WTC11 (cell line): Measurements from ENCODE around the gene GJA1. TPM values are rescaled to one million over a fixed set of nuclear protein-coding genes. Genes with fewer than 3 reads are reported as not detected.
"Not testable (repeated sequence)": the region's sequence is repeated elsewhere in the genome, so short reads cannot be mapped to it uniquely, and the experiment has no call there.

Experiments used
- ATAC-seq: fragments of 200-7000 bp; cut with Tn5 transposase; 2 replicates; pipeline ENCODE4 v1.10.0; 2021; ENCODE audit warnings: mild to moderate bottlenecking, moderate library complexity
- Bru-seq: library from RNA; stranded (reverse); fragments of 400-500 nt; gene quantifications from one replicate; lab custom pipeline; 2021; lab: Mats Ljungman, UMichigan
- CTCF ChIA-PET: fragments of 300-600 bp; sonication (Branson Sonifier 250); formaldehyde crosslinking; loops from one replicate; lab custom pipeline; 2021; ENCODE audit warnings: antibody characterized with exemption; lab: Charles Lee
- POLR2A ChIA-PET: fragments of 350-600 bp; sonication (Branson Sonifier 250); formaldehyde crosslinking; loops from one replicate; lab custom pipeline; 2021; ENCODE audit warnings: antibody characterized with exemption; lab: Charles Lee
- DNase-seq: peaks from one replicate; pipeline ENCODE4 v3.0.0; 2021; ENCODE audit warnings: low spot score
- H3K27ac Mint-ChIP-seq: 2 replicates; pipeline ENCODE4 v1.8.0; 2021; ENCODE audit warnings: mixed read lengths
- H3K27me3 Mint-ChIP-seq: 2 replicates; pipeline ENCODE4 v1.8.0; 2021; ENCODE audit warnings: low read depth, mild to moderate bottlenecking, moderate library complexity, mixed read lengths
- H3K36me3 Mint-ChIP-seq: 2 replicates; pipeline ENCODE4 v1.8.0; 2021; ENCODE audit warnings: mixed read lengths
- H3K4me1 Mint-ChIP-seq: 2 replicates; pipeline ENCODE4 v1.8.0; 2022; ENCODE audit warnings: mixed read lengths
- H3K4me3 Mint-ChIP-seq: 2 replicates; pipeline ENCODE4 v1.8.0; 2021; ENCODE audit warnings: mild to moderate bottlenecking, moderate library complexity, mixed read lengths
- H3K9me3 Mint-ChIP-seq: 2 replicates; pipeline ENCODE4 v1.8.0; 2021; ENCODE audit warnings: mixed read lengths
- AFF4 ChIP-seq: sonication (generic); formaldehyde crosslinking; IDR thresholded peaks from 2 replicates; pipeline ENCODE4 v1.8.1; 2023; ENCODE audit warnings: mild to moderate bottlenecking, missing genetic modification reagents, borderline replicate concordance
- E2F5 ChIP-seq: sonication (generic); formaldehyde crosslinking; IDR thresholded peaks from 2 replicates; pipeline ENCODE4 v1.8.1; 2022; ENCODE audit warnings: mild to moderate bottlenecking, moderate library complexity, missing genetic modification reagents
- ETV6 ChIP-seq: sonication (generic); formaldehyde crosslinking; IDR thresholded peaks from 2 replicates; pipeline ENCODE4 v1.8.1; 2022; ENCODE audit warnings: mild to moderate bottlenecking, missing genetic modification reagents
- HMGXB4 ChIP-seq: sonication (generic); formaldehyde crosslinking; IDR thresholded peaks from 2 replicates; pipeline ENCODE4 v1.8.1; 2023; ENCODE audit warnings: mild to moderate bottlenecking, moderate library complexity, missing genetic modification reagents
- IRF1 ChIP-seq: sonication (generic); formaldehyde crosslinking; IDR thresholded peaks from 2 replicates; pipeline ENCODE4 v1.8.0; 2023; ENCODE audit warnings: missing genetic modification reagents
- MAX ChIP-seq: sonication (generic); formaldehyde crosslinking; IDR thresholded peaks from 2 replicates; pipeline ENCODE4 v1.8.0; 2022; ENCODE audit warnings: mild to moderate bottlenecking, missing genetic modification reagents
- MLX ChIP-seq: sonication (generic); formaldehyde crosslinking; IDR thresholded peaks from 2 replicates; pipeline ENCODE4 v1.8.1; 2023; ENCODE audit warnings: mild to moderate bottlenecking, missing genetic modification reagents, moderate library complexity
- NFE2L1 ChIP-seq: sonication (generic); formaldehyde crosslinking; IDR thresholded peaks from 2 replicates; pipeline ENCODE4 v1.8.1; 2023; ENCODE audit warnings: missing genetic modification reagents
- NR2C2 ChIP-seq: sonication (generic); formaldehyde crosslinking; IDR thresholded peaks from 2 replicates; pipeline ENCODE4 v1.8.0; 2022; ENCODE audit warnings: mild to moderate bottlenecking, missing genetic modification reagents
- TCF7 ChIP-seq: sonication (generic); formaldehyde crosslinking; IDR thresholded peaks from 2 replicates; pipeline ENCODE4 v1.8.0; 2022; ENCODE audit warnings: mild to moderate bottlenecking, low read depth, missing genetic modification reagents, moderate library complexity
- ZBTB21 ChIP-seq: sonication (generic); formaldehyde crosslinking; IDR thresholded peaks from 2 replicates; pipeline ENCODE4 v1.8.1; 2023; ENCODE audit warnings: mild to moderate bottlenecking, missing genetic modification reagents, borderline replicate concordance
- ZNF121 ChIP-seq: sonication (generic); formaldehyde crosslinking; IDR thresholded peaks from 2 replicates; pipeline ENCODE4 v1.8.0; 2023; ENCODE audit warnings: missing genetic modification reagents
- ZNF396 ChIP-seq: fragments of 250-450 bp; sonication (Bioruptor Pico); IDR thresholded peaks from 2 replicates; pipeline ENCODE4 v1.8.0; 2021; ENCODE audit warnings: mild to moderate bottlenecking, moderate library complexity, borderline replicate concordance
- ZNF416 ChIP-seq: fragments of 250-450 bp; sonication (Bioruptor Pico); IDR thresholded peaks from 2 replicates; pipeline ENCODE4 v1.9.0; 2021; ENCODE audit warnings: mild to moderate bottlenecking, inconsistent platforms
- ZNF532 ChIP-seq: fragments of 250-450 bp; sonication (Bioruptor Pico); IDR thresholded peaks from 2 replicates; pipeline ENCODE4 v1.9.0; 2021; ENCODE audit warnings: mild to moderate bottlenecking, borderline replicate concordance
- ZNF671 ChIP-seq: fragments of 250-450 bp; sonication (Bioruptor Pico); IDR thresholded peaks from 2 replicates; pipeline ENCODE4 v1.8.0; 2021; ENCODE audit warnings: mild to moderate bottlenecking
- long read RNA-seq, 3 experiments: library from RNA in 1 of 3; library from capped mRNA in 1 of 3; library from polyadenylated mRNA in 1 of 3; unstranded in 2 of 3; stranded (forward) in 1 of 3; transcript quantifications; one replicate each; pipeline ENCODE4 v2.0.0, GENCODE V29; 2021
- total RNA-seq: library from RNA; stranded (reverse); gene quantifications from 3 replicates; pipeline ENCODE4 v1.2.3, GENCODE V29; 2021

The GJA1 gene
- total RNA-seq, result 546 to 700 TPM (median 682 TPM) in 3 replicates
- Bru-seq, nascent RNA, result percentile 100 among the genes with signal in this experiment
- long read RNA-seq, experiment 1, transcript GJA1-203 (2 exons, 2,950 nt), result minor isoform, 5 of 1,114 reads
- long read RNA-seq, experiment 1, transcript GJA1-204 (2 exons, 3,152 nt), result major isoform, 772 of 1,114 reads
- long read RNA-seq, experiment 1, partial matches to known transcripts, result 327 of 1,114 reads
- long read RNA-seq, experiment 1, other reads (novel, unspliced or antisense), result 10 of 1,114 reads
- long read RNA-seq, experiment 2, transcript GJA1-204 (2 exons, 3,152 nt), result major isoform, 428 of 1,014 reads
- long read RNA-seq, experiment 2, partial matches to known transcripts, result 580 of 1,014 reads
- long read RNA-seq, experiment 2, other reads (novel, unspliced or antisense), result 6 of 1,014 reads
- long read RNA-seq, experiment 3, transcript GJA1-204 (2 exons, 3,152 nt), result major isoform, 33 of 115 reads
- long read RNA-seq, experiment 3, partial matches to known transcripts, result 81 of 115 reads
- long read RNA-seq, experiment 3, other reads (novel, unspliced or antisense), result 1 of 115 reads

GRCh38 chr6:121435444-121436069 lies at the start of gene GJA1:
GJA1 (plus strand) TSS chr6:121435646; CDS start chr6:121446848, 11,202 bp downstream.
- ChIA-PET CTCF (interaction anchor here (1.0 to 2.2 kb wide), 3 partner anchors 183 to 414 kb away, joined by 3 to 10 read pairs (median 5); no protein-coding TSS in a partner anchor), POLR2A (interaction anchor here (0.5 to 1.5 kb wide), 9 partner anchors 64 to 1047 kb away, joined by 3 to 6 read pairs (median 3); no protein-coding TSS in a partner anchor)
- H3K36me3 Mint-ChIP-seq, result peaks cover 37% of the 10 kb centered on the region
- DNase-seq (peak; percentile 45), ATAC-seq (peak; percentile 62)
- H3K4me1 Mint-ChIP-seq, result peaks cover 56% of the 10 kb centered on the region
- H3K9me3 Mint-ChIP-seq, result no peaks in the 10 kb centered on the region
- TF ChIP-seq ZNF121 (CRISPR knock-in tag) (no peak), NFE2L1 (no peak), IRF1 (no peak), ZNF416 (CRISPR knock-in tag) (no peak), MLX (CRISPR knock-in tag) (no peak), HMGXB4 (CRISPR knock-in tag) (no peak)
- H3K27me3 Mint-ChIP-seq, result no peaks in the 10 kb centered on the region; the same call in 1 of the 2 replicates
- peak within 1 kb of the TSS; percentile 91 for H3K4me3 Mint-ChIP-seq
- H3K27ac Mint-ChIP-seq, result peak within 1 kb of the TSS; percentile 98

- POLR2A ChIA-PET, H3K36me3 Mint-ChIP-seq, H3K4me1 Mint-ChIP-seq, ATAC-seq, H3K27me3 Mint-ChIP-seq, H3K4me3 Mint-ChIP-seq, H3K27ac Mint-ChIP-seq, H3K9me3 Mint-ChIP-seq, CTCF ChIA-PET, DNase-seq: not testable (repeated sequence)
Observed at GRCh38 chr6:121386551-121386950, 48.9 kb upstream of the GJA1 start.

GRCh38 chr6:121389419-121389818 lies 46.0 kb upstream of the GJA1 start:
- ChIA-PET POLR2A (no interaction called here), CTCF (interaction anchor here (1.2 to 1.4 kb wide), 2 partner anchors 12 to 70 kb away, joined by 4 to 10 read pairs; no protein-coding TSS in a partner anchor)
- Mint-ChIP-seq H3K27me3 (no peaks in the 10 kb centered on the region), H3K9me3 (no peaks in the 10 kb centered on the region), H3K4me1 (no peaks in the 10 kb centered on the region), H3K4me3 (no peak overlapping the region), H3K36me3 (no peaks in the 10 kb centered on the region), H3K27ac (no peak overlapping the region)
- ATAC-seq (peak; percentile 55), DNase-seq (no peak)
- TF ChIP-seq TCF7 (CRISPR knock-in tag) (no peak), NR2C2 (CRISPR knock-in tag) (no peak), ZNF671 (CRISPR knock-in tag) (no peak), ZNF532 (CRISPR knock-in tag) (no peak), ETV6 (CRISPR knock-in tag) (no peak), MAX (CRISPR knock-in tag) (no peak), E2F5 (CRISPR knock-in tag) (no peak), AFF4 (CRISPR knock-in tag) (no peak), ZNF396 (CRISPR knock-in tag) (no peak), ZBTB21 (CRISPR knock-in tag) (no peak)
